ENCODE measurements around the gene DMPK. TPM values are rescaled to one million over a fixed set of nuclear protein-coding genes. Genes with fewer than 3 reads are reported as not detected.

DMPK gene
- total and polyA plus RNA-seq, 9 of the 15 experiments (the other 6 are each of a cell fraction or from before 2014, with no cell fraction given), result 0.24 to 31.3 (median 7.3) TPM

DNA sequence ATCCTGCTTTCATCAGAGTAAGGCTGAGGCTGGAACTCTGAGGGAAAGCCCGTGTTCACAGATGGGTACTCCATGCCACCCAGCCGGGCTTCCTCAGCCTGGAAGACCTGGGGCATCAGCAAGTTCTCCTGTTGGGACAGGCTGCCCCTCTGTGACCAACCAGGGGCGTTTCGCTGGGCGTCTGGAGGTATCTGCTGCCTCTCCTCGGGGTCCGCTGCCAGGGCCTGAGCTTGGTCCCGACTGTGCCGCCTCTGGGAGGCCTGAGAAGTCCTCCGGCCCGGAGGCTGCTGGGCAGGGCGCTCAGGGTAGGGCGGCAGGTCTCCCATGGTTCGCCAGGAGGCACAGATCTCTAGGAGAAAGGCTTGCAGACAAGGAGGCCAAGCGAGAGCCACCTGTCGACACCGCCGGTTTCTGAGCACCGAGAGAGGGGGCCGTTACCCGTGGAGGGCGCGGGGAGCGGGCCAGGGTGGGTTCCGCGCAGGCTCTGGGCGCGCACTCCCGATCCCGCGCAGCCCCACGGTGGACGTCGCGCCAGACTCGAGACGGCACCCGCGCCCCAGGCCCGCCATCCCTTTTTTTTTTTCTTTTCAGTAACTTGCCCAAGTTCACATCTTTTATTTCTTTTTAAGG, 32.7 kb upstream of the DMPK start, which contains the start of gene RSPH6A:
Gene RSPH6A, minus strand, starts transcription at position 458 of the 630 bp plus-strand sequence. Its CDS starts 132 bp downstream, at position 326.
- H3K4me1 ChIP-seq (replicated peaks in 1 of 2; ENCODE audit: control insufficient read depth in 2 of 2, insufficient read depth in 2 of 2, low read length in 2 of 2), result peaks cover 6 to 42% of the 10 kb centered on the region in 2 experiments; a peak in 4 of 5 replicates
- peaks cover 2% of the 10 kb centered on the region for H3K9me1 ChIP-seq (ENCODE audit: control insufficient read depth, insufficient read depth, low read length)
- FAIRE-seq, result no peak
- TF ChIP-seq MCM5 (IDR thresholded peaks at IDR 0.05; ENCODE audit: low read depth), result no peak
- no peak for TF ChIP-seq RBM39 (optimal IDR thresholded peaks at IDR 0.05; ENCODE audit: low read depth, low read length)
- peak; percentile 63 for TF ChIP-seq POLR2G (IDR thresholded peaks at IDR 0.05; ENCODE audit: low read depth, low read length)
- TF ChIP-seq PYGO2 (tag; IDR thresholded peaks at IDR 0.05), result no peak
- no peak for TF ChIP-seq ZNF75A (CRISPR knock-in tag; IDR thresholded peaks at IDR 0.05)
- no peak for TF ChIP-seq ELF4 (CRISPR knock-in tag; IDR thresholded peaks at IDR 0.05)
- TF ChIP-seq, protein P1, sequence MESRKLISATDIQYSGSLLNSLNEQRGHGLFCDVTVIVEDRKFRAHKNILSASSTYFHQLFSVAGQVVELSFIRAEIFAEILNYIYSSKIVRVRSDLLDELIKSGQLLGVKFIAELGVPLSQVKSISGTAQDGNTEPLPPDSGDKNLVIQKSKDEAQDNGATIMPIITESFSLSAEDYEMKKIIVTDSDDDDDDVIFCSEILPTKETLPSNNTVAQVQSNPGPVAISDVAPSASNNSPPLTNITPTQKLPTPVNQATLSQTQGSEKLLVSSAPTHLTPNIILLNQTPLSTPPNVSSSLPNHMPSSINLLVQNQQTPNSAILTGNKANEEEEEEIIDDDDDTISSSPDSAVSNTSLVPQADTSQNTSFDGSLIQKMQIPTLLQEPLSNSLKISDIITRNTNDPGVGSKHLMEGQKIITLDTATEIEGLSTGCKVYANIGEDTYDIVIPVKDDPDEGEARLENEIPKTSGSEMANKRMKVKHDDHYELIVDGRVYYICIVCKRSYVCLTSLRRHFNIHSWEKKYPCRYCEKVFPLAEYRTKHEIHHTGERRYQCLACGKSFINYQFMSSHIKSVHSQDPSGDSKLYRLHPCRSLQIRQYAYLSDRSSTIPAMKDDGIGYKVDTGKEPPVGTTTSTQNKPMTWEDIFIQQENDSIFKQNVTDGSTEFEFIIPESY (CRISPR knock-in tag; IDR thresholded peaks at IDR 0.05), result peak; percentile 37; the same call in 1 of the 2 replicates
- H3K9me3 ChIP-seq (replicated peaks; ENCODE audit: control insufficient read depth, insufficient read depth, low read depth, low read length), result no peaks in the 10 kb centered on the region
- H4K20me1 ChIP-seq (replicated peaks; ENCODE audit: control insufficient read depth, insufficient read depth, low read length), result peaks cover 7% of the 10 kb centered on the region; the same call in 1 of the 2 replicates
- CTCF ChIA-PET (ENCODE audit: low intra/inter-chr PET ratio), result no interaction called here
- no peak within 1 kb of the TSS for H3K4me2 ChIP-seq (ENCODE audit: insufficient read depth, low read length)
- no peaks in the 10 kb centered on the region for H3K79me2 ChIP-seq (ENCODE audit: control insufficient read depth, insufficient read depth, low read length)
- no TSS peak for BruUV-seq (replicated peaks)
- H3K9ac ChIP-seq (ENCODE audit: insufficient read depth in 1 of 2, low read depth in 2 of 2, low read length in 2 of 2), result no peak within 1 kb of the TSS
- peaks cover 27% of the 10 kb centered on the region; the same call in 2 of the 3 replicates for H3K36me3 ChIP-seq (ENCODE audit: control insufficient read depth, insufficient read depth, low read length)
- in situ Hi-C loops (cut with MboI), result no loop called here
- no peak for DNase-seq (ENCODE audit: extremely low read depth in 1 of 4, low spot score in 3 of 4)
- H3K27me3 ChIP-seq (ENCODE audit: control insufficient read depth in 2 of 2, insufficient read depth in 2 of 2, low read length in 2 of 2), result no peaks in the 10 kb centered on the region
- no peak within 1 kb of the TSS for H2AFZ ChIP-seq (ENCODE audit: low read depth, low read length)
- no peak for ATAC-seq
- H3K27ac ChIP-seq (ENCODE audit: extremely low read depth, low read depth, low read length), result no peak within 1 kb of the TSS
- 95% methylated on average over 21 of the region's 40 CpGs for WGBS (ENCODE audit: insufficient coverage, low coverage, missing lambda C conversion rate)
- H3K4me3 ChIP-seq, result no peak within 1 kb of the TSS
- intact Hi-C loops (cut with micrococcal nuclease), result loop anchor here (5.0 to 10.0 kb wide), 2 partner anchors 197 to 260 kb away; no protein-coding TSS in a partner anchor
- POLR2A ChIA-PET, result interaction anchor here (0.6 to 1.5 kb wide), 2 partner anchors 11 to 117 kb away, joined by 4 to 5 read pairs; no protein-coding TSS in a partner anchor

Data from K562 (cell line).